ENCODE results near the gene OAS2. TPM values are rescaled to one million over a fixed set of nuclear protein-coding genes. Genes with fewer than 3 reads are reported as not detected.

OAS2 gene
- 96.4 TPM for total RNA-seq
- long read RNA-seq, full-length matches to known transcripts, result 28 of 48 reads
- long read RNA-seq, partial matches to known transcripts, result 2 of 48 reads
- long read RNA-seq, other reads (novel, unspliced or antisense), result 18 of 48 reads

- Histone ChIP-seq H3K9me3 (no peaks in the 10 kb centered on the region), H3K4me3 (peak within 1 kb of the TSS; percentile 73), H3K36me3 (no peaks in the 10 kb centered on the region), H3K27ac (peak within 1 kb of the TSS; percentile 91), H3K4me1 (peaks cover 33% of the 10 kb centered on the region), H3K27me3 (ENCODE audit: low read depth) (no peaks in the 10 kb centered on the region)
- intact Hi-C loops (cut with DNase I), result no loop called here
- peak; percentile 96 to 97 for ATAC-seq
- peak; percentile 76 for DNase-seq
- TF ChIP-seq CTCF (IDR thresholded peaks at IDR 0.05), result no peak
Measured at GRCh38 chr12:112978163-112979040, at the start of gene OAS2. TSS of gene OAS2 (plus strand) at chr12:112978519. CDS start at chr12:112978609, 90 bp downstream.

- Histone ChIP-seq H3K27ac (no peak overlapping the region), H3K9me3 (no peaks in the 10 kb centered on the region), H3K4me1 (no peaks in the 10 kb centered on the region), H3K4me3 (no peak overlapping the region), H3K36me3 (no peaks in the 10 kb centered on the region), H3K27me3 (ENCODE audit: low read depth) (no peaks in the 10 kb centered on the region)
- no peak for DNase-seq
- ATAC-seq, result no peak
- TF ChIP-seq CTCF (IDR thresholded peaks at IDR 0.05), result no peak
- intact Hi-C loops (cut with DNase I), result no loop called here
Measured at GRCh38 chr12:112928978-112929377, 49.3 kb upstream of the OAS2 start.

GRCh38 chr12:112929715-112930114, 48.6 kb upstream of the OAS2 start:
- TF ChIP-seq CTCF (IDR thresholded peaks at IDR 0.05), result no peak
- DNase-seq (no peak), ATAC-seq (no peak)
- H3K36me3 ChIP-seq, result no peaks in the 10 kb centered on the region
- no peak overlapping the region for H3K27ac ChIP-seq
- no peak overlapping the region for H3K4me3 ChIP-seq
- H3K4me1 ChIP-seq, result no peaks in the 10 kb centered on the region
- intact Hi-C loops (cut with DNase I), result no loop called here
- no peaks in the 10 kb centered on the region for H3K9me3 ChIP-seq
- H3K27me3 ChIP-seq (ENCODE audit: low read depth), result no peaks in the 10 kb centered on the region

- intact Hi-C loops (cut with DNase I), result no loop called here
- H3K36me3 ChIP-seq, result no peaks in the 10 kb centered on the region
- no peaks in the 10 kb centered on the region for H3K9me3 ChIP-seq
- H3K4me3 ChIP-seq, result no peak overlapping the region
- H3K27me3 ChIP-seq (ENCODE audit: low read depth), result no peaks in the 10 kb centered on the region
- H3K4me1 ChIP-seq, result no peaks in the 10 kb centered on the region
- ATAC-seq (peak in 1 of 2 donors; percentile 39), DNase-seq (no peak)
- no peak for TF ChIP-seq CTCF (IDR thresholded peaks at IDR 0.05)
- H3K27ac ChIP-seq, result no peak overlapping the region
Measured at GRCh38 chr12:112930350-112930749, 48.0 kb upstream of the OAS2 start.

- no peak for ATAC-seq
- no peaks in the 10 kb centered on the region for H3K4me1 ChIP-seq
- H3K36me3 ChIP-seq, result no peaks in the 10 kb centered on the region
- H3K27ac ChIP-seq, result no peak overlapping the region
- TF ChIP-seq CTCF (IDR thresholded peaks at IDR 0.05), result no peak
- no peak for DNase-seq
- H3K9me3 ChIP-seq, result no peaks in the 10 kb centered on the region
- no peak overlapping the region for H3K4me3 ChIP-seq
- H3K27me3 ChIP-seq (ENCODE audit: low read depth), result no peaks in the 10 kb centered on the region
- intact Hi-C loops (cut with DNase I), result no loop called here
Measured at GRCh38 chr12:112932485-112933128, 45.7 kb upstream of the OAS2 start.
